ENCODE results near the gene ANP32A. TPM values are rescaled to one million over a fixed set of nuclear protein-coding genes. Genes with fewer than 3 reads are reported as not detected.

The ANP32A gene
- total and polyA plus RNA-seq, 9 of the 15 experiments (the other 6 are each of a cell fraction or from before 2014, with no cell fraction given): 13.2 to 656 (median 210) TPM

- TF ChIP-seq, protein P1, sequence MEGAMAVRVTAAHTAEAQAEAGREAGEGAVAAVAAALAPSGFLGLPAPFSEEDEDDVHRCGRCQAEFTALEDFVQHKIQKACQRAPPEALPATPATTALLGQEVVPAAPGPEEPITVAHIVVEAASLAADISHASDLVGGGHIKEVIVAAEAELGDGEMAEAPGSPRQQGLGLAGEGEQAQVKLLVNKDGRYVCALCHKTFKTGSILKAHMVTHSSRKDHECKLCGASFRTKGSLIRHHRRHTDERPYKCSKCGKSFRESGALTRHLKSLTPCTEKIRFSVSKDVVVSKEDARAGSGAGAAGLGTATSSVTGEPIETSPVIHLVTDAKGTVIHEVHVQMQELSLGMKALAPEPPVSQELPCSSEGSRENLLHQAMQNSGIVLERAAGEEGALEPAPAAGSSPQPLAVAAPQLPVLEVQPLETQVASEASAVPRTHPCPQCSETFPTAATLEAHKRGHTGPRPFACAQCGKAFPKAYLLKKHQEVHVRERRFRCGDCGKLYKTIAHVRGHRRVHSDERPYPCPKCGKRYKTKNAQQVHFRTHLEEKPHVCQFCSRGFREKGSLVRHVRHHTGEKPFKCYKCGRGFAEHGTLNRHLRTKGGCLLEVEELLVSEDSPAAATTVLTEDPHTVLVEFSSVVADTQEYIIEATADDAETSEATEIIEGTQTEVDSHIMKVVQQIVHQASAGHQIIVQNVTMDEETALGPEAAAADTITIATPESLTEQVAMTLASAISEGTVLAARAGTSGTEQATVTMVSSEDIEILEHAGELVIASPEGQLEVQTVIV (CRISPR knock-in tag; IDR thresholded peaks at IDR 0.05; ENCODE audit: borderline replicate concordance): no peak
- TF ChIP-seq RFX1 (IDR thresholded peaks at IDR 0.05): no peak
- TF ChIP-seq ZFP36 (IDR thresholded peaks at IDR 0.05; ENCODE audit: low read depth, low read length, partially characterized antibody): peak; percentile 57
Observed at GRCh38 chr15:68846851-68847439, 26.2 kb upstream of the ANP32A start (continued).

- Histone ChIP-seq H4K20me1 (replicated peaks; ENCODE audit: control insufficient read depth, insufficient read depth, low read length) (no peaks in the 10 kb centered on the region), H3K9me1 (ENCODE audit: control insufficient read depth, insufficient read depth, low read length) (no peaks in the 10 kb centered on the region), H3K4me1 (replicated peaks in 1 of 2; ENCODE audit: control insufficient read depth in 2 of 2, insufficient read depth in 2 of 2, low read length in 2 of 2) (peaks cover 0 to 6% of the 10 kb centered on the region in 2 experiments; a peak in 1 of 5 replicates), H3K27ac (ENCODE audit: extremely low read depth, low read depth, low read length) (no peak overlapping the region), H2AFZ (ENCODE audit: low read depth, low read length) (no peak overlapping the region), H3K79me2 (ENCODE audit: control insufficient read depth, insufficient read depth, low read length) (no peaks in the 10 kb centered on the region), H3K9ac (ENCODE audit: insufficient read depth in 1 of 2, low read depth in 2 of 2, low read length in 2 of 2) (no peak overlapping the region), H3K9me3 (replicated peaks; ENCODE audit: control insufficient read depth, insufficient read depth, low read depth, low read length) (no peaks in the 10 kb centered on the region), H3K4me2 (ENCODE audit: insufficient read depth, low read length) (no peak overlapping the region), H3K4me3 (no peak overlapping the region), H3K27me3 (ENCODE audit: control insufficient read depth in 2 of 2, insufficient read depth in 2 of 2, low read length in 2 of 2) (peaks cover 17 to 26% of the 10 kb centered on the region in 2 experiments; a peak in 4 of 5 replicates), H3K36me3 (ENCODE audit: control insufficient read depth, insufficient read depth, low read length) (no peaks in the 10 kb centered on the region)
- WGBS (ENCODE audit: insufficient coverage, low coverage, missing lambda C conversion rate): 3% methylated on average over 5 of the region's 5 CpGs
- no peak for ATAC-seq
- intact Hi-C loops (cut with micrococcal nuclease): no loop called here
- in situ Hi-C loops (cut with MboI): no loop called here
- DNase-seq (ENCODE audit: extremely low read depth in 1 of 4, low spot score in 3 of 4): no peak
- FAIRE-seq: no peak
- POLR2A ChIA-PET: no interaction called here
- CTCF ChIA-PET (ENCODE audit: low intra/inter-chr PET ratio): no interaction called here
- no TSS peak for BruUV-seq (replicated peaks)
- TF ChIP-seq PTBP1 (IDR thresholded peaks at IDR 0.05; ENCODE audit: low read depth, low read length) (no peak), FOSL1 (tag; conservative IDR thresholded peaks at IDR 0.05) (no peak), C11orf30 (IDR thresholded peaks at IDR 0.05; ENCODE audit: low read depth) (no peak), ILK (tag; IDR thresholded peaks at IDR 0.05; ENCODE audit: borderline replicate concordance, low read depth) (no peak), MTF1 (CRISPR knock-in tag; IDR thresholded peaks at IDR 0.05; ENCODE audit: borderline replicate concordance) (no peak), ZNF165 (CRISPR knock-in tag; IDR thresholded peaks at IDR 0.05; ENCODE audit: borderline replicate concordance) (no peak), FOXJ2 (tag; IDR thresholded peaks at IDR 0.05) (no peak), PHF20 (IDR thresholded peaks at IDR 0.05; ENCODE audit: partially characterized antibody) (no peak), ZNF764 (CRISPR knock-in tag; IDR thresholded peaks at IDR 0.05; ENCODE audit: low read depth) (no peak), TRIM28 (IDR thresholded peaks at IDR 0.05) (no peak), NR2C1 (IDR thresholded peaks at IDR 0.05) (no peak), NR2C1 (tag; IDR thresholded peaks at IDR 0.05) (no peak), ZNF785 (CRISPR knock-in tag; IDR thresholded peaks at IDR 0.05) (no peak), ZKSCAN1 (IDR thresholded peaks at IDR 0.05; ENCODE audit: low read depth, low read length) (no peak)
- TF ChIP-seq, protein P2, sequence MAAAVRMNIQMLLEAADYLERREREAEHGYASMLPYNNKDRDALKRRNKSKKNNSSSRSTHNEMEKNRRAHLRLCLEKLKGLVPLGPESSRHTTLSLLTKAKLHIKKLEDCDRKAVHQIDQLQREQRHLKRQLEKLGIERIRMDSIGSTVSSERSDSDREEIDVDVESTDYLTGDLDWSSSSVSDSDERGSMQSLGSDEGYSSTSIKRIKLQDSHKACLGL (CRISPR knock-in tag; IDR thresholded peaks at IDR 0.05; ENCODE audit: borderline replicate concordance, poor library complexity, severe bottlenecking): no peak
- TF ChIP-seq, protein P3, sequence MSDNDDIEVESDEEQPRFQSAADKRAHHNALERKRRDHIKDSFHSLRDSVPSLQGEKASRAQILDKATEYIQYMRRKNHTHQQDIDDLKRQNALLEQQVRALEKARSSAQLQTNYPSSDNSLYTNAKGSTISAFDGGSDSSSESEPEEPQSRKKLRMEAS (CRISPR knock-in tag; IDR thresholded peaks at IDR 0.05): no peak
Observed at GRCh38 chr15:68844856-68845550, 24.3 kb upstream of the ANP32A start.

Measured in K562 (cell line).